Measurements from ENCODE around the gene AFF3.

The AFF3 gene

DNA sequence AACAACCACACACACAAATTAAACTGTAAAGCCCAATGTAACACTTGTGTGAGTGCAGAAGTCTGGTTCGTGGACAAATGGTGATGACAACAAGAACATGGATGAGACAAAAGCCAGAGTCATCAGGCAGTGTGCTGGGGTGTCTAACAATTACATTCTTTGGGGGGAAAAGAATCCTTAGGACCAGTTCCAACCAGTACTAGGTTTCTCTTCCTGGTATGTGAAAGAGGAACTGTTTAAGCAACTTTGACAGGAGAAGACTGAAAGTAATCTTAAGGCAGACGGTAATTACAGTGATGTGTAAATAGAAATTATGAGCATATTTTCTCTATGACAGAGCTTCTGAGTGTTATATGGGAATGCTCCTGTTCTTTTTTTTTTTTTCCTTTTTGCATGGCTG is 133.4 kb downstream of the AFF3 start:
- DNase-seq: no peak

- no peak for DNase-seq
Measured at GRCh38 chr2:100006516-100006915, 135.9 kb downstream of the AFF3 start.

DNA sequence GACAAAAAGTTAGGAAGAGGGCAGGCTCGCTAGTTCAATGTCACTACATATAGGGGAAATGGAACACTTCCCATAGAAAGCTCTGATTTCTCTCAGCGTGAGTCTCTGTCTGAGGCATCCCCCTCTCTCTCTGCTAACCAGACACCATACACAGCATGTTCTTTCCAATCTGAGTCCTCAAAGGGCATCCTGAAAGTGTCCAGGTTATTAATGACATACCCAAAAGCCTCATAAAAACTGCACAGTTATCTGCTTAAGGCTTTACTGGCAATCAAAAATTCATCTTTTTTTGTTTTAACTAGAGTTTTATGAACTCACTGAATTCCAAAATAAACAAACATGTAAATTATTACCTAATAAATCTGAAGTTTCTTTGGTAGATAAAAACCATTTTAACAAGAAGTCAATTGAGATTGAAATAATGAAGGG is 137.4 kb downstream of the AFF3 start:
- no peak for DNase-seq

GRCh38 chr2:100004348-100004884 is 138.0 kb downstream of the AFF3 start:
- no peak for DNase-seq

- no peak for DNase-seq
Measured at GRCh38 chr2:100002059-100002458, 140.3 kb downstream of the AFF3 start.

DNA sequence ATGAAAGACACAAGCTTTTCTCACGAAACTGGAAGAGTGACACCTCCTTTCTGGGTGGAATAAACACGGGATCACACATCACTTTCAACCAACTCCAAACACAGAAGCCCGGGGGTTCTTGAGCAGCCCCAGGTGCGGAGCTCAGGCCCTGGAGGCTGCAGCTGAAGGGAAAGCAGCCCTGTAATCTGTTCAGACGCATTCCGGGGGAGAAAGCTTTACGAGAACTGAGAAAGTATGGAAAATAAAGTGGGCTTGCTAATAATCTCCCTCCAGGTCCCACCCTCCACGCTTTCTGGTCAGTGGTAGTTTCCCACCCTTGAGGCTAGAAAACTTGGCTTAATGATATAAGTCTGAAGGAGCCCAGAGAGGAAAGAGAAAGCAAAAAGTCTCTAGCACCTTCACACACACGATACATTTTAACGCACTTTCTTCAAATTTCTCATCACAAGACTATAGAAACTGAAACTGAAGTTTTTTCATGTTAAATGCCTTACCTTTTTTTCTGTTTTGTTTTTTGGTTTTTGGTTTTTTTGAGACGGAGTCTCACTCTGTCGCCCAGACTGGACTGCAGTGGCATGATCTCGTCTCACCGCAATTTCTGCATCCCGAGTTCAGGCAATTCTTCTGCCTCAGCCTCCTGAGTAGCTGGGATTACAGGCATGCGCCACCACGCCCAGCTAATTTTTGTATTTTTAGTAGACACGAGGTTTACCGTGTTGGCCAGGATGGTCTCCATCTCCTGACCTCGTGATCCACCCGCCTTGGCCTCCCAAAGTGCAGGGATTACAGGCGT is 141.3 kb downstream of the AFF3 start:
- no peak for DNase-seq

DNA sequence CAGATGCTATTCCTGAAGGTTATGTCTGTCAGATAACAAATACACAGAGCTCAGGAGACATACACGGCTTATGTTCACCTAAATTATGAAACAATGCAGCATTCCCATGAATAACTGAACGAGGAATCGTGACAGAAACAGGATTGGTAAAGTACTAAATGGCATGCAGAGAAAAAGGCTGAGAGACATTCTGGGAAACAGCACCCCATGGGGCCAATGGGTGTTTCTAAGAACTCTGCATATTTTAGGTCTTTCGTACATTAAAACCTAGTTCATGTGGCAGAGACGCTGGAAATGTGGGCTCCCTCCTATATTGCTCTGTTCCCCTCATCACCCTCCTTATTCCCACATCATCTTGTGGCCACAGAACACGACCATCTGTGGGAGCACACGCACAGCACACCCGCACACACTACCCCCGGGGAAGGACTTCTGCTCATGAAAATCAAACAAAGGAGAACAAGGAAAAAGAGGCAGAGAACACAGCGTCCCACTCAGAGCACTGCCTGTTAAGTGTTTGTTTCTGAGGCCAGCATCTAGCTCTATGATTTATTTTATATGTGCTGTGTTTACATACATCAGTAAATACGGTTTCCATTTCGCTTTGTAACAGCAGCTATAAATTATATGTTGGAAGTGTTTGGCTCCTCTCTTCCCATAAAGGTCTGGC is 143.6 kb downstream of the AFF3 start:
- DNase-seq: no peak

DNA sequence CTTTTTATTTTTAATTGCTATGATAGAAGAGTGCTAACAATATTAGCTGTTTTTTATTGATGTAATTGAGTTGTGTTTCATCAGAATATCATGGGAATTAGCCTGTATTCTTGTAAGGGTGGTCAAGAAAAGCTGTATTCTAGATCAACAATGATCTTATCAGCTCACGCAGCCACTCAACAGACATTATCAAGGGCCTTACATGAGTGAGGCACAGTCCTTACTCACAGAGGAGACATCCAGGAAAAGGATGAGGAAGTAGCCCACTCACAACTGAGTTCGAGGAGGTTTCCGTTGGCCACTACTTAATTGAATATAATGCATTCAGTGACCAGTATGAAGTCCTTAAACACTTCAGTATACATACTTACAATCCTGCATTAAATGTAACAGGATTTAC is 152.5 kb downstream of the AFF3 start:
- no peak for DNase-seq

DNA sequence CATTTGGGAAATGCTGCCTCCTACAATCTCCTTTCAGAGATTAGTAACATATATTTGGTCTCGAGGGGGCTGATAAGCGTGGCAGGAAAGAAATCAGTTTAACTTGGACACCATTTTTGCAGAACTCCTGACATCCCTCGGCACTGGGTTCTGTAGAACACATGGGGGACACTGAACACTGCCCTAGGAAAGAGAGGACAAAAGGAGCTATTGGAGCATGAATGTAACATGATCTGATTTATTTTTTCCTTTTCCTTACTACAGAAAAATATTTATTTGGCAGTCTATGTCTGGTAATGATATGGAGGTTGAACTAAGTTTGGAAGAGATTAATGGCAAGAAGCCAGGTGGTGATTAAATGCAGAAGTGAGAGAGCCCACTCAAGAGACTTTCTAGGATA is 153.8 kb downstream of the AFF3 start:
- no peak for DNase-seq

DNA sequence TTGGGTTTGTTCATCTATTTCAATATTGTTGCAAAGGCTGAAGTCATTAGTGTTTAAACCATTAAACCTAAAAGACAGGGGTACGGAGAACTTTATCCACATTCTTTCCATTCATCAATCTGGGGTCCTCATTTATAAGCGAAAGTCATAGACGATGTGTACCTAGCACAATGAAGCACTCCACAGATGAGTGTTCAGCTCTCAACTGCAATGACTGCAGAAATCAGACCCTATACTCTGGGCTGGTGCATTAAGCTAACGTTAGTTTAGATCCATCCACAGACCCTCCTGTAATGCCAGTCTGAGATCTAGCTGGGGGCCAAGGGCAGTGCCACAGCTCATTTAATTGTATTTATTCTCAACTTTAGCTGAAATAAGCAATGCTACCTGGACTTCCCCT is 155.2 kb downstream of the AFF3 start:
- DNase-seq: no peak

DNA sequence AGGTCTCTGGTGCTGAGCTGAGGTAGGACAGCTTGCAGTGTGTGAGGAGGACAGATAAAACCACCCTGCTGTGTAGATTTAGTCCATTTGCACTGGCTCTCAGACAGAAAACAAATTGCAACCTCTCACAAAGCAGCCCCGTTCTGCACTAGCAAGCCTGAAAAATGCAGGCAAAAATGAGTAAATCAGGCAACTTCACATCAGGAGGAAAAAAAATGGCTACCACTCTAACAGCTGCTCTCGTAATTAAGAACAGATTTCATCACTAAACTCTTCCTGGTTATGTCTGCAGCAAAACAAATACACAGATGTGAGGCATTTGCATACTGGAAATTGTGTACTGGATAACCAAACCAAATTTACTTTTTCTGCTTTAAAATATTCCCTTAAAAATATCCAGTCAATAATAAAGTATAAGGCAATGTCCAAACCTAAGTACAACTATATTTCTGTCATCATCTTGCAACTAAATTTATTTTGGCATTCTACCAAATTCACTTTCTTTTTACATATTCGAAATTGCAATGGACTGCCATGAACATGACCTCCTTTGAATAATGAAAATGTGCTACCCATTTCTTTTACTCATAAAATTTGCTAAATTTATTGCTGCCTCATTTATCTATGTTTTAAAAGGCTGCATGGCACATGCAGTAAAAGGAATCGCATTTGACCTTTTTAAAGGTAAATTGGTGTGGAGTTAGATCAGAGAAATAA is 157.4 kb downstream of the AFF3 start:
- DNase-seq: peak in 1 of 14 donors; percentile 40

GRCh38 chr2:99982744-99983143 is 159.6 kb downstream of the AFF3 start:
- DNase-seq: no peak

DNA sequence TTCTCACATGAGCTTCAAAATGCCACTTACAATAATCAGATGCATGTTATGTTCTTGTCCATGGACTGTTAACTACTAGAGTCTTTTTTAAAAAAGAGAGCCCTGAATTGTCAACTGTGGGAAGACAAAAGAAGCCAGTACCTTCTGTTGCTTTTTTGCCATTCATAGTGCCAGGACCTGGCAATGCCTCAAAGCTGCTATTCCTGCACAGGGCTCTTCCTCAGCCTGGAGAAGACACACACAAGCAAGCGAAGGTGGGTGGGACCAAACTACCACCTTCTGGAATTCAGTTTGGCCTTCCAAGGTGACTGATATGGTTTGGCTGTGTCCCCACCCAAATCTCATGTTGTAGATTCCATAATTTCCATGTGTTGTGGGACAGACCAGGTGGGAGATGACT is 160.6 kb downstream of the AFF3 start:
- peak in 1 of 14 donors; percentile 61 for DNase-seq

DNA sequence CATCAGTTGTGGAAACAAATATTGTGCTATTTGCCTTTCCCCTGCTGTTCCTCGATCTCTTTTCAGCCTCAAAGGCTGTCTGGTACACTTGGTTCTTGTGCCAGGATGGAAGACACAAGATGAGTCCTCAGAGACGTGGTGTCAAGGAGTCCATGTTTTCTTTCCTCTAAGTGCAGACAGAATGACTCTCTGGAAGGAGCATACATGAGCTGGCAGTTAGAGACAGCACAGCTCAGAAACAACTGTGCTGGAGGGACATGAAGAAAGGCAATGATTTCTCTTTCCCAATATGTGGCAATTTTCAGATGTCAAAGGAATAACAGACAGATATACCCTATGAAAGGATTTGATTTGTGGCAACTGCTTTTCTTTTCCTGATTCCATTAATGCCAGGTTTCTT is 162.2 kb downstream of the AFF3 start:
- DNase-seq: no peak

GRCh38 chr2:99977966-99978365 is 164.4 kb downstream of the AFF3 start:
- DNase-seq: no peak

GRCh38 chr2:99975386-99975785 is 167.0 kb downstream of the AFF3 start:
- no peak for DNase-seq

DNA sequence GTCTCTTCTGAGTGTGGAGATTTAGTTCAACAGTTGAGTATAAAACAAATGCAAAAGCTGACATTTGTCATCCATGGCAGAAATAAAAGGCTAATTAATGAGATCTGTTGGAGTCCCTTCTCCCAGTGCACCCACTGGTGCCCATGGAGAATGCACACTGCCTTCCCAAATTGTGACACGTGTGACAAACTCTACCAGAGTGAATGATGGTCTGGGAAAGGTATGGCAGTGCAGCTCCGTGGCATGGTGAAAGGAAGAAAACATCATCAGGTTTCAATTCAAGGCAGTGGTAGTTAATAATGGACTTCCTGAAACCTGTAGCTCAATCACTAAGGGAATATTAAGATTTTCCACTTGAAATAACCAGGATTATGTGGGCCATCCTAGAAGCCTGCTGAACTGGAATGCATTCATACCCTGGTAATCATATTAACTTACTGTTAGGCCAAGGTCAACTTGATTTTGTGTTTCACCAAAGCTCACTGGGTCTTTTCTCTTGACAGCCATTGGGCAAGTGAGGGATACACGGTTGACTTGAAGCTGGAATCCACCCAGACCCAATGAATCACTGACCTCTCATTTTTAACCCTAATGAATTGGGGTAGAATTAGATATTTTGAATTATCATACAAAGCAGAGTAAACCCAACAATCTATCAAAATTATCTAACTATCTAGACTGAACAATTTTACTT is 167.6 kb downstream of the AFF3 start:
- DNase-seq: no peak

DNA sequence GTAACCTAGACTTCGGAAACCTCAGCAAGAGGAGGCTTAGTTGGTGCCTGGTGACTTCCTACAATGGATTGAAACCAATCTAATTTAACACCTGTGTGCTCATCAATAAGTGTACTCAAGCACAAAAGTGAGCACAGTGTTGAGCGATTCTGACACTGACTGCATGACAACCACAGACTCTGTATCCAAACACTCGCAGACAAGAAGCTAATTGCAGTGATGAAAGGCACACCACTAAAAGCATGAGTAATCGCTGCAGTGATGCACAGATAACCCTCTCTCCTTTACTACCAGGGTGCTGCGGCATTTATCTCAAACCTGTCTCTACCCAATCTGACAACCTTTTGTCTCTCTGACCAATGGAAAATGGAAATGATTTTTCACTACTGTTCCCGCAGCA is 168.1 kb downstream of the AFF3 start:
- DNase-seq: no peak

DNA sequence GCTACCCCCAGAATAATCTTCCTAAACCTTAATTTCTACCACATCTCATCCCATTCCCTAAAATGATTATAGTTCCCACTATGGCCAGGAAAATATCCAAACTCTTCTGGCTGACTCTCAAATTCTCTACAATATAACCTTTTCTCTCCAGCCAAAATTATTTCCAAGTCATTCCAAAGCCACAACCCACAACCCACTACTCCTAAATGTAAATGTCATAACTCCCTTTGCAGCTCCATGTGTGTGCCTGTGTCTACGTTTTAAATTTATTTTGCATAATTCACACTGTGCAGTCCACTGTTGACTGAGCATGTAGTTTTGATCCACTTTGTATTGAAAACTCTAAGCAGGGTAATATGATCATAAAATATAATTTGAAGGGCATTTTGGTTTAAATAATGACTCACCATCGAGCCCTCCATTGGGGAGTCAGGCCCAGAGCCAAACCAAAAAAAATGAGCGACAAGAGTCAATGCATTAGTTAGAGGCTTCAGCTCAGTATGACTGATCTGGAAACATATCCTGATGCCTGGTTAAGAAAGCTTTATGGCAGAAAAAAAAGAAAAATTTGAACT is 171.0 kb downstream of the AFF3 start:
- DNase-seq: no peak

- DNase-seq: no peak
Measured at GRCh38 chr2:99970292-99970868, 172.0 kb downstream of the AFF3 start.

DNA sequence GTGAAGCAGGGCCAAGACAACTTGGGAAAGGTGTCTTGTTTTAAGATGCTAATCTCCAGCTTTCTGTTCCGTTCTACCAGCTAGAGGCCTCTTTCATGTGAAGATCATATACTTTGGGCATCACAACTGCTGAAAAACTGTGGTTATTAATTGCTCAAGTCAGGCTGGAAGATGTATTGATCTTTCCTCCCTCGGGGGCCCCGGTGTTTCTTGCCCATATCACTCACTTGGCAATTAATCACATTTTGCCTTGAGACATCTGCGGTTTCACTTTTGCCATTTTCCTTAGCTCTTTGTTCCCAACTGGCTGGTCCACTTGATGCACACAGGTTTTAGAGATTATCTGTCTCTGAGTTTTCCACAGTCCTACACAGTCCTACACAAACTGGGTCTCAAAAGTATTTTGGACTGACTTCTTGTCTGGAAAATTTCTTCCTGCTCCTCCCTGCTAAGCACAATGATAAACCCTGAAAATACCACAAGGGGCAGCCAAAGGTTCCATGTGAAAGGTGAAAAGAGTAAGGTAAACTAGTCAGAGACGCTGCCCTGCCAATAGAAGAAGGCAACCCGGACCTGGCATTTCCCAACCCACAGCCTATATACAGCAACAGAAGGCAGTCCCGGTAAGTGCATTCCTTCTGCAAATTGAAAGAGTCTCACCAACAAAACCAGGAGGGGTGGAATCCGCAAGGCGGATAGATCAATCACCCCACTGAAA is 181.0 kb downstream of the AFF3 start:
- no peak for DNase-seq
